ENCODE results near the gene TNIP3.
"Not testable (repeated sequence)": the region's sequence is repeated elsewhere in the genome, so short reads cannot be mapped to it uniquely, and the experiment has no call there.

TNIP3 gene

GRCh38 chr4:121164291-121164690 is at the start of gene TNIP3:
TSS of gene TNIP3 (minus strand) at chr4:121164321. CDS start at chr4:121164125, 196 bp downstream.
- DNase-seq = no peak

- DNase-seq = no peak
Measured at GRCh38 chr4:121212806-121213205, 48.7 kb upstream of the TNIP3 start.

- no peak for DNase-seq
Measured at GRCh38 chr4:121209171-121209570, 45.0 kb upstream of the TNIP3 start.

GRCh38 chr4:121208244-121209007 is 44.3 kb upstream of the TNIP3 start:
- no peak for DNase-seq

- not testable (repeated sequence) for DNase-seq
Measured at GRCh38 chr4:121205777-121206176, 41.7 kb upstream of the TNIP3 start.

GRCh38 chr4:121200795-121201472 is 36.8 kb upstream of the TNIP3 start:
- no peak for DNase-seq

- peak; percentile 35 for DNase-seq
Measured at GRCh38 chr4:121199742-121200561, 35.8 kb upstream of the TNIP3 start.

GRCh38 chr4:121198251-121198650 is 34.1 kb upstream of the TNIP3 start:
- DNase-seq = no peak

GRCh38 chr4:121195649-121196048 is 31.5 kb upstream of the TNIP3 start:
- no peak for DNase-seq

- peak; percentile 11 for DNase-seq
Measured at GRCh38 chr4:121192480-121192879, 28.4 kb upstream of the TNIP3 start.

- DNase-seq = no peak
Measured at GRCh38 chr4:121192013-121192412, 27.9 kb upstream of the TNIP3 start.

- DNase-seq = no peak
Measured at GRCh38 chr4:121191361-121191760, 27.2 kb upstream of the TNIP3 start.

- no peak for DNase-seq
Measured at GRCh38 chr4:121190389-121190788, 26.3 kb upstream of the TNIP3 start.

GRCh38 chr4:121189326-121190215 is 25.4 kb upstream of the TNIP3 start:
- peak; percentile 43 for DNase-seq

GRCh38 chr4:121187206-121187605 is 23.1 kb upstream of the TNIP3 start:
- no peak for DNase-seq

GRCh38 chr4:121185960-121186359 is 21.8 kb upstream of the TNIP3 start:
- DNase-seq = no peak

- DNase-seq = no peak
Measured at GRCh38 chr4:121183989-121184388, 19.9 kb upstream of the TNIP3 start.

GRCh38 chr4:121183361-121183760 is 19.2 kb upstream of the TNIP3 start:
- DNase-seq = no peak

- DNase-seq = no peak
Measured at GRCh38 chr4:121182296-121182695, 18.2 kb upstream of the TNIP3 start.

GRCh38 chr4:121181493-121181892 is 17.4 kb upstream of the TNIP3 start:
- DNase-seq = no peak

GRCh38 chr4:121180558-121180957 is 16.4 kb upstream of the TNIP3 start:
- DNase-seq = no peak
